Daoy (cell line): Measurements from ENCODE around the gene DOK4. TPM values are rescaled to one million over a fixed set of nuclear protein-coding genes. Genes with fewer than 3 reads are reported as not detected.
"Not testable (repeated sequence)": the region's sequence is repeated elsewhere in the genome, so short reads cannot be mapped to it uniquely, and the experiment has no call there.

Experiments
- DNase-seq: peaks from one replicate; pipeline ENCODE4 v3.0.0-alpha.2; 2015; ENCODE audit warnings: low read depth
- total RNA-seq: library from RNA; depleted of rRNA; stranded (reverse); fragments of >200 nt; shearing (Covaris generic); gene quantifications from 2 replicates; pipeline ENCODE4 v1.2.3, GENCODE V29; 2014; rRNA removed

Gene DOK4
- total RNA-seq, 1 experiment from 2014 or later, result 5.3 TPM

DNA sequence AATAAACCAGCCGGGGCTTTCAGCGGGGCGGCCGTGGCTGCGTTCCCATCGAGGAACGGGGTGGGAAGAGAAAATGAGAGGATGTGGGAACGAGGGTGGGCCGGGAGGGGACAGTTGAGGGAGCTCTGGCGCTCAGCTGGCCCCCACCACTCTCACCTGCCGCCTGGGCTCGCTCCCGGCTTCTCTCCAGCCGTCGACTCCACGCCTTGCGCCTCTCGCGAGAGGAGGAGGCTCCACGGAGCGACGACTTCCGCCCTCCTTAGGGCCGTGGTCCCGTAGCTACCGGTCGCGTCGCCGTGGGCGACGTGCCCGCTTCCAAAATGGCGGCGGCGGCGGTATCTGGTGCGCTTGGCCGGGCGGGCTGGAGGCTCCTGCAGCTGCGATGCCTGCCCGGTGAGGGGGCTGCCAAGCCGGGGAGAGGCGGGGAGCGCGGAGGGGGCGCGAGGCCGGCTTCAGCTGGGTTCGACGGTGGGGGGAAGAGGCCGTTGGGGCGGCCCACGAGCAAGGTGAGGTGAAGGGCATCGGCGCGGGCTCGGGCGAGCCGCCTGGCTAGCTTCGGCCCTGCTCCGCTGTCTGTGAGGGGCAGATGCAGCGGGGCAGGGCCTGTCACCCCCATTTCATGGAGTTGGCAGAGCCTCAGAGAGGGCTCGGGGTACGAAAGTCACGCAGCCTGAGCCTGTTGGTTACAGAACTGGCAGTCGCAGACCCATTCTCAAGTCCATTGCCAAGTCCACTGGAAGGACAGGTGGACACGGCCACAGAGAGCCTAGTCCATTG lies 38.9 kb downstream of the DOK4 start, which contains the start of the genes CIAPIN1 and COQ9:
Gene CIAPIN1, minus strand, starts transcription at position 200 of the 777 bp plus-strand sequence. CDS start 6,457 bp downstream, outside the sequence.
Gene COQ9, plus strand, starts transcription at position 294 of the 777 bp plus-strand sequence. Its CDS starts 27 bp downstream, at position 321.
- DNase-seq, result peak; percentile 95

GRCh38 chr16:57446531-57447185 lies 39.6 kb downstream of the DOK4 start:
- DNase-seq, result peak; percentile 23

- DNase-seq, result no peak
Measured at GRCh38 chr16:57445510-57445909, 40.8 kb downstream of the DOK4 start.

- DNase-seq, result no peak
Measured at GRCh38 chr16:57444711-57445110, 41.6 kb downstream of the DOK4 start.

DNA sequence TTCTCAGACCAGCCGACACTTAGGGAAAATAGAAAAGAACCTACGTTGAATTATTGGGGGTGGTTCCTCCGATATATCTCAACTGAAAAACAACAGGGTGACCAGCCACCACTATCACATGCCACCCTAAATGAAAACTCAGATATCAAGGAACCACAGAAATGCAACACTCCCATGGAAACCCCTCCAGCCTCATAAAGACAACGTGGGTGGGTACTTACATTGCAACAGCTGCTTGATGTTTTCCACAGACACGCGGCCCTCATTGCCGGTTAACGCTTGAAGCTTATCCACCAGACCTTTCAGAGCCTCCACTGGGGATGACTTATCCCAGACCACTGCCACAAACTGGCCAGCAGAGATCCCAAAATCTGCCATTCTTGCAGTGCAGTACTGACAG lies 45.7 kb downstream of the DOK4 start:
- DNase-seq, result not testable (repeated sequence)

- not testable (repeated sequence) for DNase-seq
Measured at GRCh38 chr16:57439947-57440346, 46.3 kb downstream of the DOK4 start.

DNA sequence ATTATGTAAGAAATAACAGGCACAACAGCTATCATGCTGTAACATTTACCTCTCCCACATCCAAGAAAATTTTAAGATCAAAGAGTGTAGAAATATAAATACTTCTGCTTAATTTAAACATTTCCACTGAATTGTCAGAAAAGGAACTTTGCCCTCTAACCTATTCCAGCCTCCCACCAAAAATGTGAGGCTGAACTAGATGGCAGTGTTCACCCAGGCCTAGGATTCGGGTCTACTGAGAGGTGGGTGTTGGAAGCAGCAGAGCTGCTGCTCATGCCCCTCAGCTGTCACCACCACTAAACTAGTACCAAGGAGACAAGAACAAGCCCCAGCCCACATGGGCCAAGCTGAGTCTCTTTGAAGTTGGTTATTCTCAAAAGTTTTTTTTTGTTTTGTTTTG lies 50.5 kb downstream of the DOK4 start:
- DNase-seq, result no peak

- DNase-seq, result no peak
Measured at GRCh38 chr16:57434003-57434402, 52.3 kb downstream of the DOK4 start.

DNA sequence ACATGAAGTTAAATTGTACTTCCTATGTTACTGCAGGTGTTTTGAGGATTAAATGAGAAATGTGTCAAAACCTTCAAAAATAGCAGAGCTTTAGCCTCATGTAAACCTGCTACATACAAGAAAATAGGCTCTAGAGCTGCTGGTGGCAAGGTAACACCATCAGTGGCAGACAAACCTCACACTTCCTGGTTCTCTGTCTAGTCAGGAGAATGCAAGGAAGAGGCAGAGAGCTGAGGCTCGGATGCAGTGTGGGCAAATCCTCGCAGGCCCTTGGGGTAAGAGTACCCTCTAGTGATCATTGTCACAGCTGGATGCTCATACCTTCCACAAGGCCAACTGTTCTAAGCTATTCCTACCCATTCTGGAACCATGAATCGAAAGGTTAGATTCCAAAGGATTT lies 53.3 kb downstream of the DOK4 start:
- DNase-seq, result no peak

- no peak for DNase-seq
Measured at GRCh38 chr16:57432505-57432904, 53.8 kb downstream of the DOK4 start.

DNA sequence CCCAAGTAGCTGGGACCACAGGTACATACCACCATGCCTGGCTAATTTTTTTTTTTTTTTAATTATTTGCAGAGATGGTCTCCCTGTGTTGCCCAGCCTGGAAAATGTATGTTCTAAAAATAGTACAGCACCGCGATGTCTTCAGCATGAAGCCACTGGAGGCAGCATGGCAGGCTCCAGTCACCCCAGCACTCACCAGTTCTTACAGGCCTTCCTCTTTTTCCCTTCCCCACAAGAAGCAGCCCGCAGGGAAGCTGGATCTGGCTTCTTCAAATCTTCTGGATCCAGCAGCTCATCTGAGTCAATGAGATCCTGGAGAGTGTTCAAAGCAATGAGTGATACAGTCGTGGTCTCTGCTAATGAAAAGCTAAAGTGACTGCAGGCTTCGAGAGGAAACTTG lies 55.3 kb downstream of the DOK4 start:
- no peak for DNase-seq

GRCh38 chr16:57427824-57428223 lies 58.5 kb downstream of the DOK4 start:
- DNase-seq, result no peak

GRCh38 chr16:57427307-57427706 lies 59.0 kb downstream of the DOK4 start:
- DNase-seq, result no peak

GRCh38 chr16:57426356-57426755 lies 59.9 kb downstream of the DOK4 start:
- DNase-seq, result no peak

GRCh38 chr16:57424583-57424982 lies 61.7 kb downstream of the DOK4 start:
- no peak for DNase-seq

DNA sequence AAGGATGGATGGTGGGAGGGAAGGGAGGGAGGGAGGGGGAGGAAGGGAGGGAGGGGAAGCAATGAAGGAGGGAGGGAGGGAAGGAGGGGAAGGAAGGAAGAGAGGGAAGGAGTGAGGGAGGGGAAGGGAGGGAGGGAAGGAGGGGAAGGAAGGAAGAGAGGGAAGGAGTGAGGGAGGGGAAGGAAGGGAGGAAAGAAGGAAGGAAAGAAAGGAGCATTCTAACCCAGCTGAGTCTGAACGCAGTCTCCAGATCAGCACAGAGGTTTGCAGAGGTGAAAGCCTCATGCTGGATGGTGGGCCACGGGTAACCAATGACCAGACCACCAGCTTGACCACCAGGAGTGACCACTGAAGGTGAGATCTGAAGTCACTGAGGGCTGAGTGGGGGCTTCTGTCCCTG lies 63.1 kb downstream of the DOK4 start:
- DNase-seq, result no peak

DNA sequence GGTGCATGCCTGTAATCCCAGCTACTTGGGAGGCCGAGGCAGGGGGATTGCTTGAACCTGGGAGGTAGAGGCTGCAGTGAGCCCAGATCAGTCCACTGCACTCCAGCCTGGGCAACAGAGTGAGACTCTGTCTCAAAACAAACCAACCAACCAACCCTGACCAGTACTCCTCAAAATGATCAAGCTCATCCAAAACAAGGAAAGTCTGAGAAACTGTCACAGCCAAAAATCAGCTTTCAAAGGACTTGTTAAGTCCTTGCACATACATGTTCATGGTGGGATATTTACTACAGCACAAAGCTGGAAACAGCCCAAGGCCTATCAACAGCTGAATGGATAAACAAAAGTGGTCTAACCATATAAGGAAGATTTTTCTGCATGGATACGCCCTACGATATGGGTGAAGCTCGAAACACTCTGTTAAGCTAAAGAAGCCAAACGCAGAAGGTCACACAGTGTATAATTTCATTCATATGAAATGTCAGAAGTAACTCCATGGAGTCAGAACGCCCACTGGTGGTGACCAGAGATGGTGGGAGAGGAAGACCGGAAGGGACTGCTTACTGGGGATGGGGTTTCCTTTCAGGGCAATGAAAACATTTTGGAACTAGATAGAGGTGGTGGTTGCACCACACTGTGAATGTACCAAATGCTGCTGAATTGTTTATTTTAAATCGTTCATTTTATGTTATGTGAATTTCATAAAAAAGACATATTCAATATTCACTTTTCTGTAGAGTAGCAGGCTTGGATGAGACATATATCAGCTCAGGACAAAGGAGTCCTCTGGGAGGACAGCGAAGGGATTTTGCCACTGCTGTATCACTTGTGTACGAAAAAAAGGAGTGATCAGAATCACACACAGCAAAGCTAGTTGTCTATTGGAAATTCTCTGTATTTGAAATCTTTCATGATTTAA lies 64.0 kb downstream of the DOK4 start:
- DNase-seq, result peak; percentile 53

Other genes with a start within 250 kb of the DOK4 start
- 53.1 and 62.0 TPM in 2 replicates for gene ARL2BP, start 241.2 kb downstream of the DOK4 start, total RNA-seq
- gene PLLP, start 201.8 kb downstream of the DOK4 start, total RNA-seq, result 0.06 and 0.63 TPM in 2 replicates
- not detected in 2 replicates for gene CCL22, start 127.7 kb downstream of the DOK4 start, total RNA-seq
- gene CX3CL1, start 114.0 kb downstream of the DOK4 start, total RNA-seq, result 1.3 and 2.6 TPM in 2 replicates
- not detected in 2 replicates for gene CCL17, start 81.7 kb downstream of the DOK4 start, total RNA-seq
- 82.6 and 92.5 TPM in 2 replicates for gene CIAPIN1, start 39.1 kb downstream of the DOK4 start, total RNA-seq
- 34.9 and 44.9 TPM in 2 replicates for gene COQ9, start 39.0 kb downstream of the DOK4 start, total RNA-seq
- 137 and 162 TPM in 2 replicates for gene POLR2C, start 23.8 kb downstream of the DOK4 start, total RNA-seq
- gene CCDC102A, start 50.1 kb upstream of the DOK4 start, total RNA-seq, result 9.5 and 16.2 TPM in 2 replicates
- gene ADGRG5, start 56.1 kb upstream of the DOK4 start, total RNA-seq, result not detected in 2 replicates
- 4.9 and 6.6 TPM in 2 replicates for gene ADGRG1, start 142.1 kb upstream of the DOK4 start, total RNA-seq
- not detected in 2 replicates for gene ADGRG3, start 181.8 kb upstream of the DOK4 start, total RNA-seq
- gene DRC7, start 208.3 kb upstream of the DOK4 start, total RNA-seq, result not detected in 2 replicates
- gene KATNB1, start 249.3 kb upstream of the DOK4 start, total RNA-seq, result 22.7 and 25.1 TPM in 2 replicates